Breast epithelium (tissue), 4 donors: ENCODE results near the gene LRRC26. TPM values are rescaled to one million over a fixed set of nuclear protein-coding genes. Genes with fewer than 3 reads are reported as not detected.

Source experiments
- DNase-seq, 2 donors: peaks; one replicate each; pipeline ENCODE4 v3.0.0-alpha.2; 2019; ENCODE audit warnings: low spot score in 2 of 2
- H3K27ac ChIP-seq, 2 donors: fragments of 200-600 bp; sonication (generic) in 1 of 2; one replicate each; pipeline ENCODE4 v1.5.1; 2016 to 2019; ENCODE audit warnings: mild to moderate bottlenecking in 1 of 2
- H3K27me3 ChIP-seq, 2 donors: fragments of 200-600 bp; sonication (generic) in 1 of 2; one replicate each; pipeline versions ENCODE4 v1.5.1 to v1.6.0; 2017 to 2019; ENCODE audit warnings: control low read depth in 1 of 2, mild to moderate bottlenecking in 1 of 2
- H3K36me3 ChIP-seq: fragments of 200-600 bp; one replicate; pipeline ENCODE4 v1.5.1; 2019
- H3K4me1 ChIP-seq, 2 donors: fragments of 200-600 bp; sonication (generic); one replicate each; pipeline ENCODE4 v1.5.1; 2016 to 2019; ENCODE audit warnings: control low read depth in 1 of 2
- H3K4me3 ChIP-seq, 3 donors: fragments of 200-600 bp; sonication (generic); 1 replicate in 2 of 3; 2 replicates in 1 of 3; pipeline ENCODE4 v1.5.1; 2016 to 2019; ENCODE audit warnings: mild to moderate bottlenecking in 3 of 3, moderate library complexity in 2 of 3
- H3K9me3 ChIP-seq, 2 donors: fragments of 200-600 bp; sonication (generic) in 1 of 2; one replicate each; pipeline ENCODE4 v1.5.1; 2016 to 2019; ENCODE audit warnings: control low read depth in 1 of 2
- CTCF ChIP-seq, 3 donors: fragments of 450-650 bp; IDR thresholded peaks; one replicate each; pipeline ENCODE4 v1.5.1; 2016 to 2017; ENCODE audit warnings: antibody characterized with exemption in 3 of 3, mild to moderate bottlenecking in 3 of 3, moderate library complexity in 3 of 3
- POLR2A ChIP-seq: fragments of 450-650 bp; IDR thresholded peaks from one replicate; pipeline ENCODE4 v1.6.1; 2016; ENCODE audit warnings: antibody characterized with exemption, mild to moderate bottlenecking, moderate library complexity
- POLR2AphosphoS5 ChIP-seq, 3 donors: sonication (generic); formaldehyde crosslinking; IDR thresholded peaks; one replicate each; pipeline ENCODE4 v1.6.1; 2017; ENCODE audit warnings: antibody characterized with exemption in 3 of 3
- intact Hi-C: fragments of 100-400 bp; cut with DNase I; formaldehyde crosslinking; loops from one replicate; pipeline ENCODE4 v1.15.1; 2023; ENCODE audit warnings: low total_unique reads
- total RNA-seq, 3 donors: library from RNA; depleted of rRNA; stranded (reverse); fragments of >200 nt; gene quantifications; one replicate each; pipeline ENCODE4 v1.1.0, GENCODE V29; 2016

The LRRC26 gene
- total RNA-seq, 3 donors from 2014 or later, result 7.8 to 9.2 TPM; not detected in 1

- intact Hi-C loops, result no loop called here
- TF ChIP-seq CTCF (IDR thresholded peaks at IDR 0.05) (no peak), POLR2A (no peak)
- Histone ChIP-seq H3K4me3 (no peak overlapping the region), H3K27me3 (peaks cover 0 to 45% of the 10 kb centered on the region in 2 donors), H3K4me1 (no peaks in the 10 kb centered on the region), H3K9me3 (no peaks in the 10 kb centered on the region), H3K27ac (no peak overlapping the region), H3K36me3 (no peaks in the 10 kb centered on the region)
- no peak for DNase-seq
These were observed 21.6 kb downstream of the LRRC26 start for GRCh38 chr9:137148242-137148641.

GRCh38 chr9:137147793-137148160, 22.1 kb downstream of the LRRC26 start:
- H3K36me3 ChIP-seq, result no peaks in the 10 kb centered on the region
- no peaks in the 10 kb centered on the region for H3K9me3 ChIP-seq
- no peak overlapping the region for H3K27ac ChIP-seq
- no peak overlapping the region for H3K4me3 ChIP-seq
- TF ChIP-seq POLR2A (no peak), CTCF (IDR thresholded peaks at IDR 0.05) (no peak), POLR2AphosphoS5 (IDR thresholded peaks at IDR 0.05) (no peak)
- no peak for DNase-seq
- intact Hi-C loops, result no loop called here
- H3K27me3 ChIP-seq, result peaks cover 0 to 50% of the 10 kb centered on the region in 2 donors
- no peaks in the 10 kb centered on the region for H3K4me1 ChIP-seq

- Histone ChIP-seq H3K4me1 (no peaks in the 10 kb centered on the region), H3K9me3 (no peaks in the 10 kb centered on the region), H3K27ac (no peak overlapping the region), H3K27me3 (peaks cover 0 to 55% of the 10 kb centered on the region in 2 donors), H3K4me3 (no peak overlapping the region), H3K36me3 (no peaks in the 10 kb centered on the region)
- no peak for TF ChIP-seq POLR2A
- no peak for TF ChIP-seq POLR2AphosphoS5 (IDR thresholded peaks at IDR 0.05)
- no peak for TF ChIP-seq CTCF (IDR thresholded peaks at IDR 0.05)
- intact Hi-C loops, result no loop called here
- no peak for DNase-seq
These were observed 22.6 kb downstream of the LRRC26 start for GRCh38 chr9:137147091-137147792.

- H3K36me3 ChIP-seq, result no peaks in the 10 kb centered on the region
- peaks cover 0 to 62% of the 10 kb centered on the region in 2 donors for H3K27me3 ChIP-seq
- H3K4me3 ChIP-seq, result no peak overlapping the region
- no peak for DNase-seq
- H3K9me3 ChIP-seq, result no peaks in the 10 kb centered on the region
- H3K27ac ChIP-seq, result no peak overlapping the region
- TF ChIP-seq POLR2AphosphoS5 (IDR thresholded peaks at IDR 0.05) (no peak), POLR2A (no peak), CTCF (IDR thresholded peaks at IDR 0.05) (no peak)
- H3K4me1 ChIP-seq, result no peaks in the 10 kb centered on the region
- intact Hi-C loops, result no loop called here
These were observed 23.3 kb downstream of the LRRC26 start for GRCh38 chr9:137146527-137146918.

- DNase-seq, result no peak
- H3K36me3 ChIP-seq, result no peaks in the 10 kb centered on the region
- no peaks in the 10 kb centered on the region for H3K4me1 ChIP-seq
- H3K27me3 ChIP-seq, result peaks cover 0 to 68% of the 10 kb centered on the region in 2 donors
- TF ChIP-seq POLR2AphosphoS5 (IDR thresholded peaks at IDR 0.05) (no peak), POLR2A (no peak), CTCF (IDR thresholded peaks at IDR 0.05) (no peak)
- no peaks in the 10 kb centered on the region for H3K9me3 ChIP-seq
- no peak overlapping the region for H3K27ac ChIP-seq
- H3K4me3 ChIP-seq, result no peak overlapping the region
- intact Hi-C loops, result no loop called here
These were observed 23.9 kb downstream of the LRRC26 start for GRCh38 chr9:137145731-137146526.
